K562 (cell line): ENCODE measurements around the gene RGS3. TPM values are rescaled to one million over a fixed set of nuclear protein-coding genes. Genes with fewer than 3 reads are reported as not detected.
A peak's percentile ranks its signal among the peaks of the same experiment; 100 is the strongest.

Experiments used
- ATAC-seq: fragments of 200-7000 bp; cut with Tn5 transposase; 3 replicates; pipeline ENCODE4 v1.9.1; 2020; ENCODE audit warnings: moderate library complexity
- BruUV-seq: library from RNA; stranded (reverse); fragments of 400-500 nt; replicated peaks from 2 replicates; lab custom pipeline; 2021; lab: Mats Ljungman, UMichigan
- CTCF ChIA-PET: fragments of 300-600 bp; formaldehyde crosslinking; extraction: SDS; loops from one replicate; lab custom pipeline; 2021; ENCODE audit warnings: low intra/inter-chr PET ratio; lab: Yijun Ruan, JAX
- POLR2A ChIA-PET: fragments of 300-600, 350-650 bp; sonication (Branson Sonifier 250); formaldehyde crosslinking; extraction: SDS; loops from one replicate; lab custom pipeline; 2021; ENCODE audit warnings: antibody characterized with exemption, inconsistent platforms; lab: Yijun Ruan, JAX
- DNase-seq, 4 experiments: peaks; one replicate each; pipeline versions ENCODE4 v3.0.0 to v3.0.0-alpha.2; 2011 to 2018; ENCODE audit warnings: low spot score in 3 of 4, mixed read lengths in 3 of 4; ENCODE audit errors: extremely low read depth in 1 of 4
- FAIRE-seq: peaks from 2 replicates; lab custom pipeline; 2011; peaks lifted over from hg19 to GRCh38; lab: Jason Lieb, UNC
- H2AFZ ChIP-seq: 2 replicates; pipeline ENCODE4 v1.6.0; 2011; ENCODE audit warnings: low read depth, low read length, control low read depth, inconsistent platforms
- H3K27ac ChIP-seq: fragments of 200-600 bp; 3 replicates; pipeline ENCODE4 v1.8.0; 2011; ENCODE audit warnings: low read depth, mild to moderate bottlenecking, control low read depth, inconsistent platforms, low read length, moderate library complexity, mixed read lengths; ENCODE audit errors: extremely low read depth
- H3K27me3 ChIP-seq, 2 experiments: fragments of 300-600 bp in 1 of 2; 2 replicates in 1 of 2; 3 replicates in 1 of 2; pipeline versions ENCODE4 v1.6.0 to v1.8.0; 2011; ENCODE audit warnings: inconsistent platforms in 2 of 2, low read length in 2 of 2, mild to moderate bottlenecking in 1 of 2, mixed read lengths in 1 of 2, moderate library complexity in 1 of 2; ENCODE audit not compliant: control insufficient read depth in 2 of 2, insufficient read depth in 2 of 2
- H3K36me3 ChIP-seq: fragments of 300-600 bp; 3 replicates; pipeline ENCODE4 v1.8.0; 2011; ENCODE audit warnings: mild to moderate bottlenecking, low read length, inconsistent platforms; ENCODE audit not compliant: control insufficient read depth, insufficient read depth
- H3K4me1 ChIP-seq, 2 experiments: fragments of 200-600 bp in 1 of 2; replicated peaks in 1 of 2; 2 replicates in 1 of 2; 3 replicates in 1 of 2; pipeline versions ENCODE4 v1.5.1 to v1.8.0; 2011; ENCODE audit warnings: inconsistent platforms in 2 of 2, low read length in 2 of 2, mild to moderate bottlenecking in 1 of 2, mixed read lengths in 1 of 2, moderate library complexity in 1 of 2; ENCODE audit not compliant: control insufficient read depth in 2 of 2, insufficient read depth in 2 of 2
- H3K4me2 ChIP-seq: 2 replicates; pipeline ENCODE4 v1.6.1; 2011; ENCODE audit warnings: low read length, control low read depth, inconsistent platforms, mixed read lengths; ENCODE audit not compliant: insufficient read depth
- H3K4me3 ChIP-seq: fragments of 200-600 bp; sonication (generic), shearing (Covaris generic); 2 replicates; pipeline ENCODE4 v1.5.1; 2016; ENCODE audit warnings: control low read depth, inconsistent platforms
- H3K79me2 ChIP-seq: fragments of 200-600 bp; 3 replicates; pipeline ENCODE4 v1.8.0; 2011; ENCODE audit warnings: low read length, inconsistent platforms; ENCODE audit not compliant: control insufficient read depth, insufficient read depth
- H3K9ac ChIP-seq, 2 experiments: 2 replicates each; pipeline versions ENCODE4 v1.6.0 to v1.6.1; 2011; ENCODE audit warnings: low read depth in 2 of 2, low read length in 2 of 2, control low read depth in 1 of 2, inconsistent platforms in 1 of 2, mild to moderate bottlenecking in 1 of 2, mixed read lengths in 1 of 2; ENCODE audit not compliant: insufficient read depth in 1 of 2
- H3K9me1 ChIP-seq: one replicate; pipeline ENCODE4 v1.6.0; 2011; ENCODE audit warnings: inconsistent platforms, mild to moderate bottlenecking, low read length, moderate library complexity; ENCODE audit not compliant: control insufficient read depth, insufficient read depth
- H3K9me3 ChIP-seq: replicated peaks from 2 replicates; pipeline ENCODE4 v1.5.1; 2011; ENCODE audit warnings: low read depth, low read length, inconsistent platforms; ENCODE audit not compliant: control insufficient read depth, insufficient read depth
- H4K20me1 ChIP-seq: replicated peaks from 2 replicates; pipeline ENCODE4 v1.6.1; 2011; ENCODE audit warnings: low read length, inconsistent platforms, mixed read lengths; ENCODE audit not compliant: control insufficient read depth, insufficient read depth
- EHMT2 ChIP-seq: fragments of 450-650 bp; IDR thresholded peaks from 2 replicates; pipeline ENCODE4 v1.6.1; 2018; ENCODE audit warnings: antibody characterized with exemption
- ETV1 ChIP-seq: fragments of 450-650 bp; conservative IDR thresholded peaks from 2 replicates; pipeline ENCODE4 v1.6.1; 2016; ENCODE audit warnings: missing genetic modification characterization, control low read depth, low read depth, missing compliant biosample characterization
- MAX ChIP-seq: sonication (generic); formaldehyde crosslinking; IDR thresholded peaks from 2 replicates; pipeline ENCODE4 v1.9.0; 2022; ENCODE audit warnings: mild to moderate bottlenecking, missing genetic modification reagents
- NRF1 ChIP-seq, 2 experiments: fragments of 450-650 bp; IDR thresholded peaks in 1 of 2; conservative IDR thresholded peaks in 1 of 2; 2 replicates each; pipeline ENCODE4 v1.6.1; 2014; ENCODE audit warnings: mild to moderate bottlenecking in 2 of 2
- POLR3G ChIP-seq: IDR thresholded peaks from 2 replicates; pipeline ENCODE4 v1.6.1; 2011; ENCODE audit not compliant: insufficient read length, insufficient replicate concordance; ENCODE audit errors: extremely low read depth
- RBM17 ChIP-seq: fragments of 200-400 bp; formaldehyde crosslinking; IDR thresholded peaks from 2 replicates; pipeline ENCODE4 v1.6.1; 2017; ENCODE audit warnings: low read depth, mild to moderate bottlenecking, low read length, borderline replicate concordance
- RFX5 ChIP-seq: IDR thresholded peaks from 2 replicates; pipeline ENCODE4 v1.6.1; 2011; ENCODE audit warnings: low read depth, mild to moderate bottlenecking, improper control_type of control experiment, low read length
- SAFB2 ChIP-seq: fragments of 200-400 bp; formaldehyde crosslinking; IDR thresholded peaks from 2 replicates; pipeline ENCODE4 v1.6.1; 2018; ENCODE audit warnings: borderline replicate concordance, low read length, low read depth, moderate library complexity; ENCODE audit not compliant: severe bottlenecking
- SMAD3 ChIP-seq: fragments of 450-650 bp; formaldehyde crosslinking; conservative IDR thresholded peaks from 2 replicates; pipeline ENCODE4 v1.4.0; 2020; ENCODE audit warnings: mild to moderate bottlenecking
- ZNF134 ChIP-seq: fragments of 250-450 bp; sonication (Bioruptor Pico); conservative IDR thresholded peaks from 2 replicates; pipeline ENCODE4 v1.4.0; 2020
- ZNF584 ChIP-seq: fragments of 200-800 bp; sonication (Bioruptor generic); IDR thresholded peaks from 2 replicates; pipeline ENCODE4 v1.6.1; 2016; ENCODE audit warnings: low read depth, mild to moderate bottlenecking, missing genetic modification characterization, missing compliant biosample characterization
- ZNF644 ChIP-seq: fragments of 200-800 bp; sonication (Bioruptor generic); IDR thresholded peaks from 2 replicates; pipeline ENCODE4 v1.6.1; 2016; ENCODE audit warnings: low read depth, missing genetic modification characterization, missing compliant biosample characterization
- ZNF75A ChIP-seq: fragments of 450-650 bp; formaldehyde crosslinking; IDR thresholded peaks from 2 replicates; pipeline ENCODE4 v1.4.0; 2020; ENCODE audit warnings: mild to moderate bottlenecking
- WGBS: fragments of 100-300 bp; shearing (Covaris generic); methylation state at CpG from one replicate; pipeline ENCODE4 v1.1.6; 2016; ENCODE audit warnings: low coverage, mixed read lengths; ENCODE audit not compliant: insufficient coverage; ENCODE audit errors: missing lambda C conversion rate; 5-methylcytosine and 5-hydroxymethylcytosine counted together
- in situ Hi-C: fragments of 300-500 bp; cut with MboI; formaldehyde crosslinking; loops from 4 replicates; pipeline ENCODE4 v1.15.0; 2018; ENCODE audit warnings: inconsistent platforms, mixed read lengths
- intact Hi-C: fragments of 100-400 bp; cut with micrococcal nuclease; formaldehyde crosslinking; loops from 2 replicates; pipeline ENCODE4 v1.14.2; 2022
- polyA plus RNA-seq, 8 experiments: library from polyadenylated mRNA; depleted of rRNA in 4 of 8; stranded (reverse) in 5 of 8; unstranded in 3 of 8; fragments of >200 nt; fragmentation: Nextera tagmentation in 2 of 8; fragmentation: Illumina TruSeq in 1 of 8; extraction: Ambion mirVana in 2 of 8; extraction: Trizol in 1 of 8; gene quantifications; 2 replicates each; pipeline versions ENCODE4 v1.2.1 to v1.2.3, GENCODE V29; 2011 to 2014; ENCODE audit warnings: inconsistent platforms in 1 of 8, missing spikeins in 1 of 8
- total RNA-seq, 7 experiments: library from RNA; depleted of rRNA in 6 of 7; stranded (reverse); fragments of >200 nt in 6 of 7; fragmentation: Illumina TruSeq in 2 of 7; extraction: Trizol in 2 of 7; gene quantifications; 2 replicates each; pipeline versions ENCODE4 v1.2.1 to v1.2.3, GENCODE V29; 2011 to 2021; ENCODE audit warnings: low replicate concordance in 1 of 7
- TF ChIP-seq, protein P1 (sequence below): fragments of 450-650 bp; IDR thresholded peaks from 2 replicates; pipeline ENCODE4 v1.6.1; 2017; ENCODE audit warnings: antibody characterized with exemption
- TF ChIP-seq, protein P2 (sequence below), 2 experiments: fragments of 450-650 bp; IDR thresholded peaks; 2 replicates each; pipeline ENCODE4 v1.6.1; 2016
- TF ChIP-seq, protein P3 (sequence below): fragments of 250-450 bp; sonication (Bioruptor Pico); IDR thresholded peaks from 2 replicates; pipeline ENCODE4 v1.5.0; 2022; ENCODE audit warnings: mild to moderate bottlenecking

RGS3 gene
- total and polyA plus RNA-seq, 9 of the 15 experiments (the other 6 are each of a cell fraction or from before 2014, with no cell fraction given), result 0.08 to 2.9 (median 0.95) TPM

GRCh38 chr9:113523421-113524141, 60.1 kb downstream of the RGS3 start:
- H3K4me1 ChIP-seq, result peaks cover 0 to 6% of the 10 kb centered on the region in 2 experiments; a peak in 2 of 5 replicates
- H3K79me2 ChIP-seq, result no peaks in the 10 kb centered on the region
- no peak overlapping the region for H3K4me3 ChIP-seq
- H3K36me3 ChIP-seq, result no peaks in the 10 kb centered on the region
- no TSS peak for BruUV-seq
- H3K27me3 ChIP-seq, result peaks cover 40 to 70% of the 10 kb centered on the region in 2 experiments
- peak overlapping the region in 1 of 2 experiments; percentile 48; a peak in 1 of 4 replicates for H3K9ac ChIP-seq
- no peak overlapping the region for H2AFZ ChIP-seq
- ChIA-PET POLR2A (interaction anchor here (0.5 to 1.0 kb wide), 4 partner anchors 9 to 302 kb away, joined by 3 to 4 read pairs (median 3); no protein-coding TSS in a partner anchor), CTCF (no interaction called here)
- no peaks in the 10 kb centered on the region; the same call in 1 of the 2 replicates for H4K20me1 ChIP-seq
- peak in 1 of 4 experiments; percentile 23 for DNase-seq
- no peak; the same call in none of the 3 replicates for ATAC-seq
- intact Hi-C loops, result loop anchor here (5.0 kb wide), 1 partner anchor 49 kb away; no protein-coding TSS in a partner anchor
- 3% methylated on average over 17 of the region's 19 CpGs for WGBS
- no peaks in the 10 kb centered on the region for H3K9me3 ChIP-seq
- H3K9me1 ChIP-seq, result no peaks in the 10 kb centered on the region
- no peak overlapping the region for H3K4me2 ChIP-seq
- FAIRE-seq, result no peak
- in situ Hi-C loops, result no loop called here
- no peak overlapping the region for H3K27ac ChIP-seq
- 0 out of 2 replicates have a peak, but pooled peaks have one; percentile 14 for TF ChIP-seq MAX (CRISPR knock-in tag)
- no peak for TF ChIP-seq SMAD3
- no peak for TF ChIP-seq RFX5
- no peak for TF ChIP-seq RBM17
- no peak for TF ChIP-seq ZNF584
- TF ChIP-seq NRF1 (conservative IDR thresholded peaks at IDR 0.05 in 1 of 2, IDR thresholded peaks at IDR 0.05 in 1 of 2), result peak; percentile 45 to 59; a peak in 3 of 4 replicates
- no peak for TF ChIP-seq ZNF134 (CRISPR knock-in tag)
- TF ChIP-seq ZNF75A, result no peak
- no peak for TF ChIP-seq SAFB2
- 0 out of 2 replicates have a peak, but pooled peaks have one; percentile 8 for TF ChIP-seq ETV1
- TF ChIP-seq, protein P1, sequence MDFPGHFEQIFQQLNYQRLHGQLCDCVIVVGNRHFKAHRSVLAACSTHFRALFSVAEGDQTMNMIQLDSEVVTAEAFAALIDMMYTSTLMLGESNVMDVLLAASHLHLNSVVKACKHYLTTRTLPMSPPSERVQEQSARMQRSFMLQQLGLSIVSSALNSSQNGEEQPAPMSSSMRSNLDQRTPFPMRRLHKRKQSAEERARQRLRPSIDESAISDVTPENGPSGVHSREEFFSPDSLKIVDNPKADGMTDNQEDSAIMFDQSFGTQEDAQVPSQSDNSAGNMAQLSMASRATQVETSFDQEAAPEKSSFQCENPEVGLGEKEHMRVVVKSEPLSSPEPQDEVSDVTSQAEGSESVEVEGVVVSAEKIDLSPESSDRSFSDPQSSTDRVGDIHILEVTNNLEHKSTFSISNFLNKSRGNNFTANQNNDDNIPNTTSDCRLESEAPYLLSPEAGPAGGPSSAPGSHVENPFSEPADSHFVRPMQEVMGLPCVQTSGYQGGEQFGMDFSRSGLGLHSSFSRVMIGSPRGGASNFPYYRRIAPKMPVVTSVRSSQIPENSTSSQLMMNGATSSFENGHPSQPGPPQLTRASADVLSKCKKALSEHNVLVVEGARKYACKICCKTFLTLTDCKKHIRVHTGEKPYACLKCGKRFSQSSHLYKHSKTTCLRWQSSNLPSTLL, result no peak
- no peak for TF ChIP-seq EHMT2
- no peak for TF ChIP-seq ZNF644 (tag)
- TF ChIP-seq, protein P2, sequence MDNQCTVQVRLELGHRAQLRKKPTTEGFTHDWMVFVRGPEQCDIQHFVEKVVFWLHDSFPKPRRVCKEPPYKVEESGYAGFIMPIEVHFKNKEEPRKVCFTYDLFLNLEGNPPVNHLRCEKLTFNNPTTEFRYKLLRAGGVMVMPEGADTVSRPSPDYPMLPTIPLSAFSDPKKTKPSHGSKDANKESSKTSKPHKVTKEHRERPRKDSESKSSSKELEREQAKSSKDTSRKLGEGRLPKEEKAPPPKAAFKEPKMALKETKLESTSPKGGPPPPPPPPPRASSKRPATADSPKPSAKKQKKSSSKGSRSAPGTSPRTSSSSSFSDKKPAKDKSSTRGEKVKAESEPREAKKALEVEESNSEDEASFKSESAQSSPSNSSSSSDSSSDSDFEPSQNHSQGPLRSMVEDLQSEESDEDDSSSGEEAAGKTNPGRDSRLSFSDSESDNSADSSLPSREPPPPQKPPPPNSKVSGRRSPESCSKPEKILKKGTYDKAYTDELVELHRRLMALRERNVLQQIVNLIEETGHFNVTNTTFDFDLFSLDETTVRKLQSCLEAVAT (IDR thresholded peaks at IDR 0.05), result no peak
- no peak for TF ChIP-seq POLR3G
- TF ChIP-seq, protein P3, sequence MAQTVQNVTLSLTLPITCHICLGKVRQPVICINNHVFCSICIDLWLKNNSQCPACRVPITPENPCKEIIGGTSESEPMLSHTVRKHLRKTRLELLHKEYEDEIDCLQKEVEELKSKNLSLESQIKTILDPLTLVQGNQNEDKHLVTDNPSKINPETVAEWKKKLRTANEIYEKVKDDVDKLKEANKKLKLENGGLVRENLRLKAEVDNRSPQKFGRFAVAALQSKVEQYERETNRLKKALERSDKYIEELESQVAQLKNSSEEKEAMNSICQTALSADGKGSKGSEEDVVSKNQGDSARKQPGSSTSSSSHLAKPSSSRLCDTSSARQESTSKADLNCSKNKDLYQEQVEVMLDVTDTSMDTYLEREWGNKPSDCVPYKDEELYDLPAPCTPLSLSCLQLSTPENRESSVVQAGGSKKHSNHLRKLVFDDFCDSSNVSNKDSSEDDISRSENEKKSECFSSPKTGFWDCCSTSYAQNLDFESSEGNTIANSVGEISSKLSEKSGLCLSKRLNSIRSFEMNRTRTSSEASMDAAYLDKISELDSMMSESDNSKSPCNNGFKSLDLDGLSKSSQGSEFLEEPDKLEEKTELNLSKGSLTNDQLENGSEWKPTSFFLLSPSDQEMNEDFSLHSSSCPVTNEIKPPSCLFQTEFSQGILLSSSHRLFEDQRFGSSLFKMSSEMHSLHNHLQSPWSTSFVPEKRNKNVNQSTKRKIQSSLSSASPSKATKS (CRISPR knock-in tag), result no peak
